NCI-H2029 (cell line): ENCODE results near the gene ACYP2.
"Not testable (repeated sequence)": the region's sequence is repeated elsewhere in the genome, so short reads cannot be mapped to it uniquely, and the experiment has no call there.

Experiments
- DNase-seq: peaks from one replicate; lab custom pipeline; 2025; lab: John Stamatoyannopoulos, UW

Gene ACYP2

GRCh38 chr2:54271189-54271588 is 155.8 kb downstream of the ACYP2 start:
- DNase-seq: no peak

GRCh38 chr2:54271843-54272627 is 156.6 kb downstream of the ACYP2 start:
- no peak for DNase-seq

GRCh38 chr2:54274781-54275242 is 159.4 kb downstream of the ACYP2 start:
- DNase-seq: peak; percentile 46

- DNase-seq: no peak
Observed at GRCh38 chr2:54275541-54275940, 160.1 kb downstream of the ACYP2 start.

- no peak for DNase-seq
Observed at GRCh38 chr2:54279385-54279784, 164.0 kb downstream of the ACYP2 start.

GRCh38 chr2:54284826-54285225 is 169.4 kb downstream of the ACYP2 start:
- DNase-seq: no peak

GRCh38 chr2:54285451-54285850 is 170.0 kb downstream of the ACYP2 start:
- no peak for DNase-seq

GRCh38 chr2:54287532-54287931 is 172.1 kb downstream of the ACYP2 start:
- no peak for DNase-seq

- DNase-seq: no peak
Observed at GRCh38 chr2:54289917-54290316, 174.5 kb downstream of the ACYP2 start.

GRCh38 chr2:54290356-54291025 is 175.1 kb downstream of the ACYP2 start:
- no peak for DNase-seq

GRCh38 chr2:54294665-54295064 is 179.2 kb downstream of the ACYP2 start:
- not testable (repeated sequence) for DNase-seq

GRCh38 chr2:54295911-54296310 is 180.5 kb downstream of the ACYP2 start:
- no peak for DNase-seq

- DNase-seq: no peak
Observed at GRCh38 chr2:54298514-54298913, 183.1 kb downstream of the ACYP2 start.

GRCh38 chr2:54303631-54304030 is 188.2 kb downstream of the ACYP2 start:
- DNase-seq: no peak

GRCh38 chr2:54306556-54306955 is 191.1 kb downstream of the ACYP2 start:
- DNase-seq: no peak

GRCh38 chr2:54308186-54308585 is 192.8 kb downstream of the ACYP2 start:
- no peak for DNase-seq

- no peak for DNase-seq
Observed at GRCh38 chr2:54308782-54309181, 193.4 kb downstream of the ACYP2 start.

GRCh38 chr2:54310311-54310710 is 194.9 kb downstream of the ACYP2 start:
- no peak for DNase-seq

GRCh38 chr2:54310961-54311360 is 195.5 kb downstream of the ACYP2 start:
- no peak for DNase-seq

- DNase-seq: no peak
Observed at GRCh38 chr2:54313147-54313546, 197.7 kb downstream of the ACYP2 start.

- DNase-seq: no peak
Observed at GRCh38 chr2:54317973-54318372, 202.6 kb downstream of the ACYP2 start.

- DNase-seq: no peak
Observed at GRCh38 chr2:54318821-54319220, 203.4 kb downstream of the ACYP2 start.

GRCh38 chr2:54321047-54321446 is 205.6 kb downstream of the ACYP2 start:
- DNase-seq: no peak
